Superior temporal gyrus (tissue), 1 donor: ENCODE measurements around the gene WDR70.

Experiments used
- DNase-seq: peaks from one replicate; pipeline ENCODE4 v3.0.0-alpha.2; 2016; ENCODE audit errors: extremely low spot score

WDR70 gene

GRCh38 chr5:37722236-37723161 lies 343.4 kb downstream of the WDR70 start:
- no peak for DNase-seq

DNA sequence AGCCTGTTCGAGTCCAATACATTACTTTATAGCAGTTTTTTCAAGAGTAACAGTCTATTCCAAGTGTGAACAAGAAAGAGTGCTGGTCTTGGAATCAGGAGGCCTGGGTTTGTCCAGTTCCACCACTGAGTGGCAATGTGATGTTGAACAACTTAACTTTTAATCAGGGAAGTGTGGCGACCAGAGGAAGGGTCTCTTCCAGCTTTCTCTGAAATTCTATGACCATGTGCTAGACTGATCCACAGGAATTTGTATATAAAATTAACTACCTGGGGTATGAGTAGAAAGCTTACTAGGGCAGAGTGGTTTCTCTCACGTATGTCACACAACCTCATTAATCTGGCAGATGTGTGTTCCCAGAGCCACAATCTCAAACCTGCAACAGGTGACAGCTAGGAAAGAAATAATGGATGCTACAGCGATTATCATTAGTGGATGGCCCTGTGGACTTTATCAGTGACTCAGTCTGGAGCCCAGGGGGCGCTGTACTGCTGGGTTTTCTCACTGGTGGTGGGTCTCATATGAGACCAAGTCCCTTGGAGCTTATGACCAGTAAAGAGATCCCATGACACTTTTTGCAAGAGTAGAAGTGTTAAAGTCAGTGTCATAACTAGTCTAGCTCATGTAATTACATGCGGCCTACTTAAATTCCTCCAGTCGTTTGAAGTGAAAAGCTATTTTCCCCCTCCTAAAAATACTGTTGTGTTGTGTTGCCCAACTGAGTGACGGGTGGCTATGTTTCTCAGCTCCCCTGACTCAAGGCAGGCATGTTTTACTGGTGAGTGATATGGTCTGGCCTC lies 344.2 kb downstream of the WDR70 start:
- peak; percentile 75 for DNase-seq

DNA sequence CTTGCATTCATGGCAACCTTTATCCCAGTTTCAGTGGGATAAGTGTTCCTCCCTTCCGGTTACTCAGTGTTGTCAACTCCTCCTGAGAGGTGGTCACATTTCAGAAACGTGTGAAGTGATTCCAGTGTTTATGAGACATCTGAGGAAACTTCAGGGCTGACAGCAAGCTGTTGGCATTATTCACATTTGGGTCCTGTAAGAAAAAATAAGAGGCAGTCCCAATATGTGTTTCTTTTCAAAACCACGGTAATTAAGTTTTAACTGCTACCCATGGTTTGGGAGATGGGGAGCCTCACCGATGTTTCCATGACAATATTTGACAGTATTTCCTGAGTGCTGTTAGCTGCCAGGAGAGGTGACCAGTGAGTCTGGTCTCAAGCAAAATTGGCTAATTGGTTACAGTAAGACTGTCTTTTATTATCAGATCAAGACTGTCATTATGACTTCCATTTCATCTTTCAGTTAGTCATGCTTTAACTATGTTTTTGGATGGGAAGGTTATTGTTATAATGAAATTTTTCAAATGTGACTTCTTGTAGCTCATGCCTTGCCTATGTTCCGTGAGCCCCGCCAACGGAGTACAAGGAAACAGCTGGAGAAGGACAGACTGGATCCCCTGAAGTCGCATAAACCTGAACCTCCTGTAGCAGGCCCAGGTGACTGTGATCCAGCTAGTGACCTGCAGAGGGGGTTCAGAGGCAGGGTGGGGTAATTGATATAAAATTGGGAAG lies 345.4 kb downstream of the WDR70 start:
- no peak for DNase-seq

DNA sequence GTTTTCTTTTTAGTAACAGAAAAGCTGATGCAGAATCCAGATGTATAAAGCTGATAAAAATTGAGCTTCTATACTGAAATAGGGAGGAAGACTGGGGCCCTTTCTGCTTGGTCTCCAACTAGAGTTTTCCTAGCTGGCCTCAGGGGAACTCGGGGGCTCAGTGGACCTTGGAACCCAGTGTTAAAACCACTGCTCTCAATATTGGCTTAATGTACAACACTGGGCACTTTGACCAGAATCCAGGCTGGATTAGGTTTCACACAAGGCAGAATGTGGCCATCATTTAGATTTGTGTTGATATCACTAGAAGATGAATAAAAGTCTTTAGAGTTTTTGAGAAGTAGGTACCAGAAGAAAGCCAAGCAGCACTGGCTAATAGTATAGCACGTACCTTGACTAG lies 346.1 kb downstream of the WDR70 start:
- no peak for DNase-seq

DNA sequence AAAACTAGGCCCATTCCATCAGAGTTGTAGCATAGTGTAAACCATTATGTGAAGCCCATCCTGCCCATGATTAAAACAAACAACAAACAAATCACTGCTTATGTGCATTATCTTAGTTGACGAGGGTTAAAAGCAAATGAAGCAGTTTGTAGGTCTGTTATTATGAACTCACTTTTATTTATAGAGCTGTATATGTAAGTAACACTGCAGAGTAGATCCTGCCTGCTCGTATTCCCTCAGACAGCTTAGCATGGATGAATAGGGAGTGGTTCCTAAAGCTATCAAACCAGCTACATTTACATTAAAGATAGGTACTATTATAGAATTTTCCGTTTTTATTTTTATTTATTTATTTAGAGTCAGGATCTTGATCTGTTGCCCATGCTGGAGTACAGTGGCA lies 348.1 kb downstream of the WDR70 start:
- DNase-seq = no peak

DNA sequence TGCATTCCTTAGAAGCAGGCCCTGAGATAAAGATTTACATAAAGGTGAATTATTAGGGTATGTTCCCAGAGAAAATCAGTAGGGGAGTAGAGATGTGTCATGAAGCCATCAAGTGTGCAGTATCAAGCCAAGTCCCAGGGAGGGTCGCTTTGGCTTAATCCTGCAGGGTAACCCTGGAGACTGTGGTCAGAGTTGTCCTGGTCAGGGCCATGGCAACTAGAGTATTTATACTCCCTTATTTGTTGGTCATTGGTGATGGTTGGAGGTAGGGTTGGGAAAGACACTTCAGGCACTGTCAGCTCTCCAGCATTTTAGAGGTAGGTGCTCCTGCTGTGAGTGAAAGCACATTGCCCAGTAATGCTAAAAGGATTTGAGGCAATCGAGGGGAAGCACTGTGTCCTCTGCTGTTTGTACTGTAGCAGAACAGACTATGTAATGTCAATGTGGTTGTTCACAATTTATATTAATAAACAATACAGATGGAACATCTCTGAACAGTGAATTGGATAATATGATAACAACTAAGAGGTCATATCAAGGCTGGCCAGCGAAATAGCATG lies 351.9 kb downstream of the WDR70 start:
- DNase-seq = no peak

GRCh38 chr5:37734114-37734513 lies 355.0 kb downstream of the WDR70 start:
- DNase-seq = no peak

- peak; percentile 87 for DNase-seq
These were observed 356.7 kb downstream of the WDR70 start for GRCh38 chr5:37735649-37736347.

DNA sequence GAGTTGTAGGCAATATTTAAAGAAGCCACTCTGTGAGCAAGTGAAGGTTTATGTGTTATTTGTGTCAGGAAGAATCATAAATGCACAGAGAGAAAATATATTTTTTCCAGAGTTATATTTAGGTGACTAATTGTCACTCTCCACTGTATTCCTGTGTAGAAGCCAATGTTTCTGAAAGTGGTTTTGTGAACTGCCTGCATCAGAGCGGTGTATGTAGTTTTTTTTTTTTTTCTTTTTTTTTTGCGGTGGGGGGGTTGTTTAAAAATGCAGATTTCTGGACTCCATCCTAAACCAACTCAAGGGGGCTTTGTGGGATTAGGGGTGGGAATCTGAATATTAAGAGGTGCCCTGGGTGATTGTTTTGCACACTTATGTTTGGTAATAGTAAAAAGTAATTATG lies 357.3 kb downstream of the WDR70 start:
- DNase-seq = no peak

- no peak for DNase-seq
These were observed 358.4 kb downstream of the WDR70 start for GRCh38 chr5:37737326-37738056.

DNA sequence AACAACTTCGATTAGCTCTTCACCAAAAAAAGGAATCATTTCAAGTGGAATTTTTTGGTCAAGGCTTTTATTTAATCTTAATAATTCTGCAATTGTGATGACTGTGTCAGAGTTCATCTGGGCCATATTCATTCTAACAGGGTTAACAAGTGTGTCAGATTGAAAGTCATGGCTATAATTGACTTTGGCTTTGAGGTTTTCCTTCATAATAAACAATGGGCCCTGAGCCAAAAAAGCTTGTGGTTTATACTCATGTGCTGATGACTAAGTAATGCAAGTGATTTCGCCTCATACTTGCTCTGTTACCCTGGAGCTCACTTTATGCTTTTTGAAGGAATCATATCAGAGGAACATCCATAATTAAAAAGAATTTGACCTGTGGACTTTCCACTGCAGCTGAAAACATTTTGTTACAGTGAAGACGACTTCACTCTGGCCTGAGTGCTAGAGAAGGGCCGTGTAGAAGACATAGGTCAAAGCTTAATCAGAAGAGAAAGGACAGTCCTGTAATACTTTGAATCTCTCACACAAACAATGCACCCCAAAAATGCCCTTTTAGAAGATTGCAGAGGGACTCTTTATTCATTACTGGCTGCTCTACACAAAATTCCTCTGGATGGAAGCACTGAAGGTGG lies 359.1 kb downstream of the WDR70 start:
- DNase-seq = peak; percentile 53

GRCh38 chr5:37738865-37739488 lies 359.9 kb downstream of the WDR70 start:
- no peak for DNase-seq

- DNase-seq = no peak
These were observed 360.7 kb downstream of the WDR70 start for GRCh38 chr5:37739817-37740261.

DNA sequence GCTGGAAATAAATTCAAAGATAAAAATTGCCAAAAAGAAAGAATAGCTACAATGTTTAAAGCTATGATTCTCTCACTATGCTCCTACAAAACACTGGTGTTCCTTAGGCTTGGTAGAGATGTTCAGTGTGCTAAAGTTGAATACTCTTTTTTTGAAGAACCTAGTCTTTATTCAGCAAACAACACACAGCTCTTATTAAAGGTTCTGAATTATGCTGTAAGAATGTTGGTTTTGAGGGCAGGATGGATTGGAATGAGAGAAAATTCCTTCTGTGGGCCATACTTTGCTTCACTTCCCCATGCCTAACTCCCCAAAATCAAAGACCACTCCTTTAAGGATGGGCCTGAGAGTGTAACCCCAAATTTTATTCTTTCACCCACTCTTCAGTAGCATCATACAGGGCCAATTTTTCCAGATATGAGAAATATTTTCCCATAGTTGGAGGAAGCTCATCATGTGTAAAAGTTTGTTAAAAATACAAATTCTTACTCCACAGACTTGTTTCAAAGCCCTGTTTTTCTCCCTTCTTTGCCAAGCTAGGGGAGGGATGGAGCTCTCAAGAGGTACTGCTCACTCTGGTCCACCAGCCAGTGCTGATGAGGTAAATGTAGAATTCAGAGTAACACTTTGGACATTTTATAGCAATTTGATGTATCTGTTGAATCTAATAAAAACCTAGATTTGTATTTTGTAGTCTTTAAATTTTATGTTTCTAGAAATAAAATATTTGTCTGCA lies 361.4 kb downstream of the WDR70 start:
- no peak for DNase-seq

GRCh38 chr5:37742111-37742510 lies 363.0 kb downstream of the WDR70 start:
- DNase-seq = no peak

DNA sequence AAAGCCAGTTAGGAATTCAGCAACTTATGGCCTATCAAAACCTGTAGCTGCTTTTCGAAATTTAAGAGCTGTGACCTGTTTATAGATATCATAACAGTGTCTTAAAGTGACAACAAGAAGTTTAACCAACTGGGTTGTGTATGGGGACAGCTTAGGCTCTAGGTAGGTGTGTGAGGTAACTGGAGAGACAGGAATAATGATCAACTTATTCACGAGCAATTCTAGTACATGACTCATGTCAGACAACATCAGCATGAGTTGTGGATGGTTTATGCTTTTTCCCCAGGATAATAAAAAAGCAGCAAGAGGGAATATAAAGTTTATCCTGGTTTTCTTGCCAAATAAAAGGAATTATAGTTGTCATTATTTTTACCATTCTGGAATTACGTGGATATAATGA lies 372.1 kb downstream of the WDR70 start:
- no peak for DNase-seq

DNA sequence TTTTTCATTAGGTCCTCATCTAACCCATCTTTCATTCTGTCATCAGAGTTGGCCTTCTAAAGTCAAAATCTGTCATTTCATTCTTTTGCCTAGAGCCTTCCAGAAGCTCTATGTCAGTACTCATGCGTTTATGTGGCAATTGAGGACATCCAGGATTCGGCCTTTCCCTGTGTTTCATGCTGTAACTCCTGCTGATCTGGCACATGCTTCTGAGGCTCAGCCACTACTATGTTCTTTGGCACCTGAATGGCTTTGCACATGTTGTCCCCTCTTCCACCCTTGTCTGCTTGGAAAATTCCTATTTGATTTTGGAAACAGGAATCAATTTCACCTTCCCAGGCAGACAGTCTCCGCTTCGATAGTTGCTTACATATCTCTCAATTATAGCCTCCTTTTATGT lies 375.9 kb downstream of the WDR70 start:
- no peak for DNase-seq

- DNase-seq = no peak
These were observed 376.5 kb downstream of the WDR70 start for GRCh38 chr5:37755581-37755980.

DNA sequence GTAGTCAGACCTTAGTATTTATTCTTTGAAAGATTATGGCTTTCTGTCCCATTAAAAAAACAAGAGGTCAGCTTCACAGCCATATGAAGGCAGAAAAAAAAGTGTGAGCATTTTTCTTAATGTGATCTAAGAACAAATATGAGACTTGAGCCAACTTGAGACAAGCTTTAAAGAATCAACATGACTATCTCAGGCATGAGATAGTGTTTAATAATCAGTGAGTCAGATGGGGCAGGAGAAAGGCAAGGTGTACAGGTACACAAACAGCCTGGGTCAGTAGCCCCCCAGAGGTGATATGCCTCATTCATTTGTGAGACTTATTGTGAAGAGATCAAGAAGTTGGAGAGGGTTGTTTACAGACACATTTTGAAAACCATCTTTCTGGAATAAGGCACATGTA lies 377.1 kb downstream of the WDR70 start:
- DNase-seq = no peak
